HL-60 (cell line): Measurements from ENCODE around the gene STX12.

Source experiments
- DNase-seq, 2 experiments: peaks; one replicate each; pipeline ENCODE4 v3.0.0-alpha.2; 2010 to 2020; ENCODE audit warnings: low read depth in 1 of 2, low spot score in 1 of 2
- H3K27ac ChIP-seq: fragments of 250-450 bp; sonication (Bioruptor Pico); replicated peaks from 2 replicates; pipeline ENCODE4 v1.5.1; 2020; ENCODE audit warnings: mild to moderate bottlenecking, moderate library complexity
- H3K27me3 ChIP-seq: fragments of 250-450 bp; sonication (Bioruptor Pico); 2 replicates; pipeline ENCODE4 v1.5.1; 2021; ENCODE audit warnings: mild to moderate bottlenecking, moderate library complexity; ENCODE audit not compliant: insufficient read depth, poor library complexity, severe bottlenecking
- H3K4me3 ChIP-seq: replicated peaks from 2 replicates; pipeline ENCODE4 v1.5.1; 2011; ENCODE audit warnings: mild to moderate bottlenecking, control low read depth, low read length; ENCODE audit not compliant: insufficient read depth
- CTCF ChIP-seq: IDR thresholded peaks from one replicate; pipeline ENCODE4 v1.5.1; 2011; ENCODE audit warnings: low read length, control low read depth, inconsistent platforms; ENCODE audit not compliant: insufficient read depth
- GABPA ChIP-seq: IDR thresholded peaks from 2 replicates; pipeline ENCODE4 v1.6.1; 2012; ENCODE audit warnings: low read depth
- POLR2AphosphoS5 ChIP-seq: IDR thresholded peaks from 2 replicates; pipeline ENCODE4 v1.6.1; 2012; ENCODE audit warnings: low read depth
- REST ChIP-seq: IDR thresholded peaks from 2 replicates; pipeline ENCODE4 v1.6.1; 2012; ENCODE audit warnings: low read depth; ENCODE audit not compliant: insufficient replicate concordance
- SPI1 ChIP-seq: IDR thresholded peaks from 2 replicates; pipeline ENCODE4 v1.6.1; 2012; ENCODE audit warnings: low read depth, mild to moderate bottlenecking, borderline replicate concordance

The STX12 gene

GRCh38 chr1:27861436-27861835, 88.4 kb downstream of the STX12 start:
- Histone ChIP-seq H3K27ac (no peak overlapping the region), H3K4me3 (no peak overlapping the region), H3K27me3 (no peaks in the 10 kb centered on the region)
- TF ChIP-seq POLR2AphosphoS5 (no peak), REST (no peak), CTCF (no peak), GABPA (no peak), SPI1 (no peak)
- DNase-seq: no peak

GRCh38 chr1:27862004-27862403, 89.0 kb downstream of the STX12 start:
- peak overlapping the region; percentile 87 for H3K27ac ChIP-seq

More at GRCh38 chr1:27862004-27862403, 89.0 kb downstream of the STX12 start:
- H3K27me3 ChIP-seq: no peaks in the 10 kb centered on the region
- no peak for DNase-seq
- H3K4me3 ChIP-seq: no peak overlapping the region
- TF ChIP-seq REST (no peak), SPI1 (no peak), CTCF (no peak), GABPA (no peak), POLR2AphosphoS5 (no peak)
